GM12801 (cell line): ENCODE results near the gene MAGI1.

Experiments used
- CTCF ChIP-seq: IDR thresholded peaks from one replicate; pipeline ENCODE4 v1.5.1; 2011; ENCODE audit warnings: control low read depth; ENCODE audit not compliant: insufficient read length; ENCODE audit errors: extremely low read depth

The MAGI1 gene

GRCh38 chr3:65836047-65836446 lies 202.7 kb downstream of the MAGI1 start:
- TF ChIP-seq CTCF, result no peak

GRCh38 chr3:65833761-65834505 lies 204.8 kb downstream of the MAGI1 start:
- TF ChIP-seq CTCF, result no peak

- no peak for TF ChIP-seq CTCF
Measured at GRCh38 chr3:65831733-65832425, 206.8 kb downstream of the MAGI1 start.

GRCh38 chr3:65830948-65831732 lies 207.6 kb downstream of the MAGI1 start:
- TF ChIP-seq CTCF, result no peak

GRCh38 chr3:65829228-65829627 lies 209.5 kb downstream of the MAGI1 start:
- no peak for TF ChIP-seq CTCF

- TF ChIP-seq CTCF, result no peak
Measured at GRCh38 chr3:65828706-65829105, 210.0 kb downstream of the MAGI1 start.

- no peak for TF ChIP-seq CTCF
Measured at GRCh38 chr3:65827076-65827475, 211.6 kb downstream of the MAGI1 start.
